ENCODE measurements around the gene POP4.
A peak's percentile ranks its signal among the peaks of the same experiment; 100 is the strongest.
"Not testable (repeated sequence)": the region's sequence is repeated elsewhere in the genome, so short reads cannot be mapped to it uniquely, and the experiment has no call there.

The POP4 gene

GRCh38 chr19:29614046-29614445, 8.0 kb downstream of the POP4 start:
- Mint-ChIP-seq H3K4me3 (no peak overlapping the region), H3K9me3 (ENCODE audit: low read depth) (no peaks in the 10 kb centered on the region), H3K36me3 (peaks cover 12% of the 10 kb centered on the region), H3K27me3 (no peaks in the 10 kb centered on the region), H3K4me1 (ENCODE audit: low read depth) (peaks cover 6% of the 10 kb centered on the region), H3K27ac (no peak overlapping the region)

GRCh38 chr19:29614780-29615179, 8.7 kb downstream of the POP4 start:
- peaks cover 11% of the 10 kb centered on the region for H3K36me3 Mint-ChIP-seq
- H3K4me3 Mint-ChIP-seq, result no peak overlapping the region
- H3K27me3 Mint-ChIP-seq, result no peaks in the 10 kb centered on the region
- H3K4me1 Mint-ChIP-seq (ENCODE audit: low read depth), result peaks cover 6% of the 10 kb centered on the region
- no peaks in the 10 kb centered on the region for H3K9me3 Mint-ChIP-seq (ENCODE audit: low read depth)
- H3K27ac Mint-ChIP-seq, result no peak overlapping the region

- H3K9me3 Mint-ChIP-seq (ENCODE audit: low read depth), result no peaks in the 10 kb centered on the region
- H3K27ac Mint-ChIP-seq, result no peak overlapping the region
- no peak overlapping the region for H3K4me3 Mint-ChIP-seq
- peaks cover 9% of the 10 kb centered on the region for H3K36me3 Mint-ChIP-seq
- peaks cover 13% of the 10 kb centered on the region for H3K4me1 Mint-ChIP-seq (ENCODE audit: low read depth)
- H3K27me3 Mint-ChIP-seq, result no peaks in the 10 kb centered on the region
Observed at GRCh38 chr19:29615891-29616425, 9.9 kb downstream of the POP4 start.

GRCh38 chr19:29616541-29616940, 10.5 kb downstream of the POP4 start:
- Mint-ChIP-seq H3K4me3 (no peak overlapping the region), H3K4me1 (ENCODE audit: low read depth) (peaks cover 17% of the 10 kb centered on the region), H3K36me3 (peaks cover 9% of the 10 kb centered on the region), H3K27ac (no peak overlapping the region), H3K9me3 (ENCODE audit: low read depth) (no peaks in the 10 kb centered on the region), H3K27me3 (no peaks in the 10 kb centered on the region)

- H3K36me3 Mint-ChIP-seq, result peaks cover 4% of the 10 kb centered on the region
- H3K4me3 Mint-ChIP-seq, result no peak overlapping the region
- no peaks in the 10 kb centered on the region for H3K9me3 Mint-ChIP-seq (ENCODE audit: low read depth)
- H3K27ac Mint-ChIP-seq, result peak overlapping the region; percentile 68
- H3K4me1 Mint-ChIP-seq (ENCODE audit: low read depth), result peaks cover 28% of the 10 kb centered on the region
- no peaks in the 10 kb centered on the region for H3K27me3 Mint-ChIP-seq
Observed at GRCh38 chr19:29617366-29618266, 11.5 kb downstream of the POP4 start.

- Mint-ChIP-seq H3K4me1 (ENCODE audit: low read depth) (peaks cover 36% of the 10 kb centered on the region), H3K36me3 (no peaks in the 10 kb centered on the region), H3K4me3 (no peak overlapping the region), H3K9me3 (ENCODE audit: low read depth) (no peaks in the 10 kb centered on the region), H3K27me3 (no peaks in the 10 kb centered on the region), H3K27ac (no peak overlapping the region)
Observed at GRCh38 chr19:29618434-29618833, 12.4 kb downstream of the POP4 start.

GRCh38 chr19:29618871-29619270, 12.8 kb downstream of the POP4 start:
- H3K27me3 Mint-ChIP-seq, result no peaks in the 10 kb centered on the region
- no peaks in the 10 kb centered on the region for H3K36me3 Mint-ChIP-seq
- H3K9me3 Mint-ChIP-seq (ENCODE audit: low read depth), result no peaks in the 10 kb centered on the region
- H3K4me3 Mint-ChIP-seq, result no peak overlapping the region
- H3K4me1 Mint-ChIP-seq (ENCODE audit: low read depth), result peaks cover 41% of the 10 kb centered on the region
- no peak overlapping the region for H3K27ac Mint-ChIP-seq

- Mint-ChIP-seq H3K4me1 (ENCODE audit: low read depth) (peaks cover 46% of the 10 kb centered on the region), H3K27ac (peak overlapping the region; percentile 76), H3K36me3 (no peaks in the 10 kb centered on the region)
Observed at GRCh38 chr19:29620931-29621351, 14.9 kb downstream of the POP4 start.

GRCh38 chr19:29622166-29623070, 16.3 kb downstream of the POP4 start:
- peak overlapping the region; percentile 76 for H3K27ac Mint-ChIP-seq
- no peaks in the 10 kb centered on the region for H3K9me3 Mint-ChIP-seq (ENCODE audit: low read depth)
- peaks cover 46% of the 10 kb centered on the region for H3K4me1 Mint-ChIP-seq (ENCODE audit: low read depth)
- peak overlapping the region; percentile 51 for H3K4me3 Mint-ChIP-seq
- no peaks in the 10 kb centered on the region for H3K36me3 Mint-ChIP-seq
- no peaks in the 10 kb centered on the region for H3K27me3 Mint-ChIP-seq

More at GRCh38 chr19:29620931-29621351, 14.9 kb downstream of the POP4 start:
- Mint-ChIP-seq H3K27me3 (no peaks in the 10 kb centered on the region), H3K4me3 (peak overlapping the region; percentile 79), H3K9me3 (ENCODE audit: low read depth) (no peaks in the 10 kb centered on the region)

- Mint-ChIP-seq H3K27ac (peak overlapping the region; percentile 66), H3K27me3 (no peaks in the 10 kb centered on the region), H3K4me1 (ENCODE audit: low read depth) (peaks cover 46% of the 10 kb centered on the region), H3K4me3 (peak overlapping the region; percentile 73), H3K9me3 (ENCODE audit: low read depth) (no peaks in the 10 kb centered on the region), H3K36me3 (no peaks in the 10 kb centered on the region)
Observed at GRCh38 chr19:29623726-29624488, 17.8 kb downstream of the POP4 start.

GRCh38 chr19:29624489-29625185, 18.6 kb downstream of the POP4 start:
- Mint-ChIP-seq H3K4me1 (ENCODE audit: low read depth) (peaks cover 46% of the 10 kb centered on the region), H3K9me3 (ENCODE audit: low read depth) (no peaks in the 10 kb centered on the region), H3K36me3 (no peaks in the 10 kb centered on the region), H3K27ac (peak overlapping the region; percentile 28), H3K27me3 (no peaks in the 10 kb centered on the region), H3K4me3 (no peak overlapping the region)

- H3K27me3 Mint-ChIP-seq, result no peaks in the 10 kb centered on the region
- H3K9me3 Mint-ChIP-seq (ENCODE audit: low read depth), result no peaks in the 10 kb centered on the region
- H3K4me3 Mint-ChIP-seq, result no peak overlapping the region
- H3K4me1 Mint-ChIP-seq (ENCODE audit: low read depth), result peaks cover 42% of the 10 kb centered on the region
- H3K36me3 Mint-ChIP-seq, result no peaks in the 10 kb centered on the region
- H3K27ac Mint-ChIP-seq, result peak overlapping the region; percentile 34
Observed at GRCh38 chr19:29625186-29625651, 19.1 kb downstream of the POP4 start.

- Mint-ChIP-seq H3K27ac (no peak overlapping the region), H3K36me3 (no peaks in the 10 kb centered on the region), H3K4me1 (ENCODE audit: low read depth) (peaks cover 30% of the 10 kb centered on the region), H3K27me3 (no peaks in the 10 kb centered on the region), H3K9me3 (ENCODE audit: low read depth) (no peaks in the 10 kb centered on the region), H3K4me3 (no peak overlapping the region)
Observed at GRCh38 chr19:29626386-29626785, 20.3 kb downstream of the POP4 start.

GRCh38 chr19:29626832-29627231, 20.7 kb downstream of the POP4 start:
- peak overlapping the region; percentile 50 for H3K27ac Mint-ChIP-seq
- not testable (repeated sequence) for H3K4me3 Mint-ChIP-seq; H3K36me3 Mint-ChIP-seq; H3K27me3 Mint-ChIP-seq; H3K9me3 Mint-ChIP-seq (ENCODE audit: low read depth)
- H3K4me1 Mint-ChIP-seq (ENCODE audit: low read depth), result peaks cover 25% of the 10 kb centered on the region
